ENCODE data around the gene TANC1.

Gene TANC1

DNA sequence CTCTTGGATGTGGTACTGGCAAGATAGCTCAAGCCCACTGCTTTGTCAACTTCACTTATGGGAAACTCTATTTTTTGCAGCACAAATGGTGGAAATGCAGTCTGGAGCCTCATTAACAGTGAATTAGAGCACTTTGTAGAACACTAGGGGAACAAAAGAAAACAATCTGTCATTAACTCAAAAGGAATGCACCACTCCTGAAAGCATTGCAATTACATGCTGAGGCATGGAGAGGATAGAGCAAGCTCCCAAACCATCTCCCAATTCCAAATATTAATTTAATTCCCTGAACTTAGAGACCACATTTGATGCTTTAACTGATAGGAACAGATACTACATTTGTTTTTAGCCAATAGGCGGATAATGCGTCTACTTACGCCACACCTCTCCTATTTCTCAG, 32.8 kb upstream of the TANC1 start:
- no peak overlapping the region for H3K27ac ChIP-seq
- no peaks in the 10 kb centered on the region for H3K9me3 ChIP-seq
- no peaks in the 10 kb centered on the region for H3K36me3 ChIP-seq
- no peaks in the 10 kb centered on the region for H3K27me3 ChIP-seq
- no peaks in the 10 kb centered on the region for H3K4me1 ChIP-seq (ENCODE audit: control insufficient read depth in 1 of 2, insufficient read depth in 1 of 2, low read depth in 1 of 2, low read length in 1 of 2)
- TF ChIP-seq CTCF (IDR thresholded peaks at IDR 0.05), result no peak
- H3K4me3 ChIP-seq (ENCODE audit: low read depth in 1 of 2, low read length in 1 of 2), result no peak overlapping the region

DNA sequence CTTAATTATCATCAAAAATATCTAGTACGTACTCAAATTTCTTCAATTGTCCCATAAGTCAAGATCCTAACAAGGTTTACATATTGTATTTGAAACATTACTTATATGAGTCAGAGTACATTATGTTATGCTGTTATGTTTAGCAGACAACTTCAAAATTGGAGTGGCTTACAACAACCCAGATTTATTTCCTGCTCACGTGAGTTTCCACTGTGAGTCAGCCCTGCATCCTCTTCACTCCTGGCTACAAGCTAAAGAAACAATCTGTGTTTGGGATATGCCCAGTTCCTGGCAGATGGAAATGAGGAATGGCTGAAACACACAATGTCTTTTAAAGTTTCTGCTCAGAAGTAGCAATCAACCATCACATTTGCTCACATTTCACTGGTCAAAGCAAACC, 31.5 kb upstream of the TANC1 start:
- Histone ChIP-seq H3K9me3 (no peaks in the 10 kb centered on the region), H3K4me1 (ENCODE audit: control insufficient read depth in 1 of 2, insufficient read depth in 1 of 2, low read depth in 1 of 2, low read length in 1 of 2) (no peaks in the 10 kb centered on the region), H3K27me3 (no peaks in the 10 kb centered on the region), H3K4me3 (ENCODE audit: low read depth in 1 of 2, low read length in 1 of 2) (no peak overlapping the region), H3K27ac (no peak overlapping the region), H3K36me3 (no peaks in the 10 kb centered on the region)
- TF ChIP-seq CTCF (IDR thresholded peaks at IDR 0.05), result no peak

GRCh38 chr2:158940356-158940755, 28.1 kb upstream of the TANC1 start:
- Histone ChIP-seq H3K4me3 (ENCODE audit: low read depth in 1 of 2, low read length in 1 of 2) (no peak overlapping the region), H3K27me3 (no peaks in the 10 kb centered on the region), H3K36me3 (no peaks in the 10 kb centered on the region), H3K27ac (no peak overlapping the region), H3K4me1 (ENCODE audit: control insufficient read depth in 1 of 2, insufficient read depth in 1 of 2, low read depth in 1 of 2, low read length in 1 of 2) (no peaks in the 10 kb centered on the region), H3K9me3 (no peaks in the 10 kb centered on the region)
- no peak for TF ChIP-seq CTCF (IDR thresholded peaks at IDR 0.05)

DNA sequence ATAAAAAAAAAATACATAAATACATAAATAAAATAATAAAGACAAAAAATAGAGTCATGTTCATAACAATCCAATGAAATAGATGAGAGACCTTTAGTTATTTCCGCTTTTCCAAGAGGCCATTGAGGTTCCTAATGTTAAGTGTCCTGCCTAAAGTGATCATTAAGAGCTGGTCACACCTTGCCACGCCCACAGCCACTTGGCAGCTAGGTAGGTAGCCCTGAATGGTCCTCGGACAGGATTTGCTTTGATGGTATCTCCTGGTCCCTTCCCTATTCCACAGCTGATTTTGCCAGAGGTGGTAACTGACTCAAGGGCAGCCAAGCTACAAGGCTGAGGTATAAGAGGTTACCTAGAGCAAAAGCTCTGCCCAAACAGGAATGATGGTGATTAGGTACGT, 24.5 kb upstream of the TANC1 start:
- no peak overlapping the region for H3K4me3 ChIP-seq (ENCODE audit: low read depth in 1 of 2, low read length in 1 of 2)
- H3K4me1 ChIP-seq (ENCODE audit: control insufficient read depth in 1 of 2, insufficient read depth in 1 of 2, low read depth in 1 of 2, low read length in 1 of 2), result no peaks in the 10 kb centered on the region
- no peak overlapping the region for H3K27ac ChIP-seq
- no peaks in the 10 kb centered on the region for H3K27me3 ChIP-seq
- H3K36me3 ChIP-seq, result no peaks in the 10 kb centered on the region
- no peak for TF ChIP-seq CTCF (IDR thresholded peaks at IDR 0.05)
- no peaks in the 10 kb centered on the region for H3K9me3 ChIP-seq

DNA sequence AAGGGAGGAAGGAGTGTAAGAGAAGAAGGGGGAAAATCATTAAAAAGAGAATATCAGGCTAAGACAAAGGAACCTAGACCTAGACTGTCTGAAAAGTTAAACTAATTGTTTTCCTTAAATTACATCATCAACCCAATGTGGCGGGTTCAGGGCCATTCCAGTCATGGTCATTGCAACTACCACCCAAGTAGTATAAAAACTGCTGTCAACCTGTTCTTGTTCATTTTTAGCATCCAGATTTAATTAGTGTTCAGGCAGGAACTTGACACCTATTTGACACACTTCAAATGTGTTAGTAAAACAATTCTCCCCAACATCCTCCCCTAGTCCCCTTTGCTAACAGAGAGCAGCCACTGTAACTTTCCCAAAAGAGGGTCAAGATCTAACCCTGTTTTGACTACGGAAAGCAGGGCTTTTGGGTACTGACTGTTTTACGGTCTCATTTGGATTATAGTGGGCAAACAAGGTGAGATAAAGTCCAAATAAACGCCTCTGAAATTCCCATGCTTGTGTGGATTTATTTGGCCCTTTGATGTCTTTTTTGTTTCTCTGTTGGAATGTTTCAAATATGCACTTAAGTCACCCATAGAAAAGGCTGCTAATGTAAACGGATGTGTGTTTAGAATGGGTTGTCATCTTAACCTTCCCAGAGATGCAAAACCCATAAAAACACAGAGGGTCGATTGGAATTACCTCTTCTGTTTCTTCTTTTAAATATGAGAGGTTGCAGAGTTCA, 19.3 kb upstream of the TANC1 start:
- Histone ChIP-seq H3K9me3 (no peaks in the 10 kb centered on the region), H3K27ac (no peak overlapping the region), H3K4me3 (ENCODE audit: low read depth in 1 of 2, low read length in 1 of 2) (no peak overlapping the region), H3K4me1 (ENCODE audit: control insufficient read depth in 1 of 2, insufficient read depth in 1 of 2, low read depth in 1 of 2, low read length in 1 of 2) (no peaks in the 10 kb centered on the region), H3K27me3 (no peaks in the 10 kb centered on the region), H3K36me3 (no peaks in the 10 kb centered on the region)
- no peak for TF ChIP-seq CTCF (IDR thresholded peaks at IDR 0.05)
